HepG2 (cell line): ENCODE results near the gene METTL23. TPM values are rescaled to one million over a fixed set of nuclear protein-coding genes. Genes with fewer than 3 reads are reported as not detected.

Source experiments
- ATAC-seq: fragments of 200-7000 bp; cut with Tn5 transposase; 3 replicates; pipeline ENCODE4 v1.9.1; 2020; ENCODE audit warnings: mild to moderate bottlenecking, moderate library complexity
- BruUV-seq: library from RNA; stranded (reverse); fragments of 400-500 nt; replicated peaks from 2 replicates; lab custom pipeline; 2021; lab: Mats Ljungman, UMichigan
- CTCF ChIA-PET: fragments of 300-600 bp; formaldehyde crosslinking; extraction: SDS; loops from one replicate; lab custom pipeline; 2021; ENCODE audit warnings: low total read pairs, inconsistent platforms, low intra/inter-chr PET ratio; lab: Yijun Ruan, JAX
- POLR2A ChIA-PET: fragments of 350-600 bp; sonication (Branson Sonifier 250); formaldehyde crosslinking; loops from one replicate; lab custom pipeline; 2020; ENCODE audit warnings: antibody characterized with exemption, inconsistent platforms; lab: Yijun Ruan, JAX
- DNase-seq: peaks from one replicate; pipeline ENCODE4 v3.0.0-alpha.2; 2015; ENCODE audit warnings: low spot score
- FAIRE-seq: peaks from 3 replicates; lab custom pipeline; 2011; peaks lifted over from hg19 to GRCh38; lab: Jason Lieb, UNC
- H2AFZ ChIP-seq: one replicate; pipeline ENCODE4 v1.6.1; 2011; ENCODE audit warnings: low read length, inconsistent platforms
- H3K27ac ChIP-seq: fragments of 300-600 bp; 3 replicates; pipeline ENCODE4 v1.8.0; 2011; ENCODE audit warnings: mixed run types, mild to moderate bottlenecking, mixed read lengths, low read length, inconsistent platforms; ENCODE audit not compliant: insufficient read depth; ENCODE audit errors: extremely low read length
- H3K27me3 ChIP-seq, 2 experiments: fragments of 200-600 bp in 1 of 2; 2 replicates in 1 of 2; 3 replicates in 1 of 2; pipeline versions ENCODE4 v1.6.0 to v1.8.0; 2011; ENCODE audit warnings: low read length in 2 of 2, mild to moderate bottlenecking in 2 of 2, moderate library complexity in 2 of 2, inconsistent platforms in 1 of 2; ENCODE audit not compliant: insufficient read depth in 2 of 2, control insufficient read depth in 1 of 2
- H3K36me3 ChIP-seq, 2 experiments: fragments of 200-600 bp in 1 of 2; replicated peaks in 1 of 2; 2 replicates in 1 of 2; 3 replicates in 1 of 2; pipeline versions ENCODE4 v1.5.1 to v1.8.0; 2011; ENCODE audit warnings: low read length in 2 of 2, inconsistent platforms in 1 of 2; ENCODE audit not compliant: insufficient read depth in 2 of 2, control insufficient read depth in 1 of 2
- H3K4me1 ChIP-seq: 2 replicates; pipeline ENCODE4 v1.5.1; 2012; ENCODE audit warnings: low read length, inconsistent platforms; ENCODE audit not compliant: insufficient read depth
- H3K4me2 ChIP-seq: 2 replicates; pipeline ENCODE4 v1.6.0; 2011; ENCODE audit warnings: low read depth, low read length, inconsistent platforms
- H3K4me3 ChIP-seq, 3 experiments: fragments of 200-600 bp in 1 of 3; sonication (generic), shearing (Covaris generic) in 1 of 3; replicated peaks in 1 of 3; 2 replicates each; pipeline ENCODE4 v1.5.1; 2011 to 2016; ENCODE audit warnings: low read length in 3 of 3, inconsistent platforms in 2 of 3, low read depth in 2 of 3, mild to moderate bottlenecking in 2 of 3, control low read depth in 1 of 3, mixed read lengths in 1 of 3; ENCODE audit not compliant: insufficient read depth in 1 of 3
- H3K79me2 ChIP-seq: one replicate; pipeline ENCODE4 v1.6.1; 2011; ENCODE audit warnings: low read length, inconsistent platforms; ENCODE audit not compliant: insufficient read depth
- H3K9ac ChIP-seq: 2 replicates; pipeline ENCODE4 v1.6.0; 2011; ENCODE audit warnings: mild to moderate bottlenecking, low read depth, low read length, inconsistent platforms; ENCODE audit not compliant: insufficient read depth
- H3K9me3 ChIP-seq: 2 replicates; pipeline ENCODE4 v1.5.1; 2012; ENCODE audit warnings: mild to moderate bottlenecking, low read length
- H4K20me1 ChIP-seq: 2 replicates; pipeline ENCODE4 v1.6.0; 2011; ENCODE audit warnings: inconsistent platforms, mild to moderate bottlenecking, low read length, moderate library complexity; ENCODE audit not compliant: insufficient read depth
- ATF4 ChIP-seq, 2 experiments: fragments of 450-650 bp in 1 of 2; sonication (generic) in 1 of 2; formaldehyde crosslinking; IDR thresholded peaks; 2 replicates each; pipeline versions ENCODE4 v1.5.0 to v1.8.0; 2020 to 2022; ENCODE audit warnings: mild to moderate bottlenecking in 1 of 2, missing genetic modification reagents in 1 of 2
- DPF2 ChIP-seq: sonication (generic); formaldehyde crosslinking; IDR thresholded peaks from 2 replicates; pipeline ENCODE4 v1.4.0; 2020; ENCODE audit warnings: mild to moderate bottlenecking, low read depth, missing genetic modification reagents, borderline replicate concordance
- EHMT2 ChIP-seq: fragments of 200-600 bp; sonication (generic); IDR thresholded peaks from 2 replicates; pipeline ENCODE4 v1.7.0; 2017; ENCODE audit warnings: antibody characterized with exemption, low read depth, low read length, borderline replicate concordance
- GABPA ChIP-seq, 2 experiments: IDR thresholded peaks; 2 replicates each; pipeline ENCODE4 v1.6.1; 2011 to 2016; ENCODE audit warnings: low read depth in 2 of 2, low read length in 1 of 2, missing biosample characterization in 1 of 2, missing genetic modification characterization in 1 of 2
- GZF1 ChIP-seq: sonication (generic); formaldehyde crosslinking; IDR thresholded peaks from 2 replicates; pipeline ENCODE4 v1.5.1; 2020; ENCODE audit warnings: mild to moderate bottlenecking, missing genetic modification reagents
- HNRNPL ChIP-seq: fragments of 200-400 bp; formaldehyde crosslinking; IDR thresholded peaks from 2 replicates; pipeline ENCODE4 v1.6.1; 2017; ENCODE audit warnings: mild to moderate bottlenecking, low read depth, low read length
- MXD4 ChIP-seq: IDR thresholded peaks from 2 replicates; pipeline ENCODE4 v1.6.1; 2016; ENCODE audit warnings: mild to moderate bottlenecking, missing biosample characterization, missing genetic modification reagents
- NCOA1 ChIP-seq: sonication (generic); formaldehyde crosslinking; IDR thresholded peaks from 2 replicates; pipeline ENCODE4 v1.9.0; 2021; ENCODE audit warnings: missing genetic modification reagents
- PAF1 ChIP-seq: IDR thresholded peaks from 2 replicates; pipeline ENCODE4 v1.6.1; 2016; ENCODE audit warnings: missing genetic modification reagents, missing compliant biosample characterization
- PRDM15 ChIP-seq: sonication (generic); formaldehyde crosslinking; IDR thresholded peaks from 2 replicates; pipeline ENCODE4 v1.4.0; 2020; ENCODE audit warnings: missing genetic modification reagents
- SMC3 ChIP-seq: IDR thresholded peaks from 2 replicates; pipeline ENCODE4 v1.6.1; 2011; ENCODE audit warnings: low read length, improper control_type of control experiment
- TARDBP ChIP-seq: sonication (generic); formaldehyde crosslinking; IDR thresholded peaks from 2 replicates; pipeline ENCODE4 v1.8.0; 2022; ENCODE audit warnings: mild to moderate bottlenecking, missing genetic modification reagents
- ZNF496 ChIP-seq: sonication (generic); formaldehyde crosslinking; IDR thresholded peaks from 2 replicates; pipeline ENCODE4 v1.8.1; 2023; ENCODE audit warnings: mild to moderate bottlenecking, moderate library complexity, missing genetic modification reagents; ENCODE audit not compliant: insufficient replicate concordance
- ZNF530 ChIP-seq: sonication (generic); formaldehyde crosslinking; IDR thresholded peaks from 2 replicates; pipeline ENCODE4 v1.5.0; 2020; ENCODE audit warnings: low read depth, mild to moderate bottlenecking, missing genetic modification reagents
- ZNF550 ChIP-seq: sonication (generic); formaldehyde crosslinking; IDR thresholded peaks from 2 replicates; pipeline ENCODE4 v1.4.0; 2020; ENCODE audit warnings: mild to moderate bottlenecking, missing genetic modification reagents, borderline replicate concordance
- ZNF761 ChIP-seq: sonication (generic); formaldehyde crosslinking; conservative IDR thresholded peaks from 2 replicates; pipeline ENCODE4 v1.4.0; 2020; ENCODE audit warnings: mild to moderate bottlenecking, missing genetic modification reagents
- ZNF766 ChIP-seq: sonication (generic); formaldehyde crosslinking; IDR thresholded peaks from 2 replicates; pipeline ENCODE4 v1.5.0; 2020; ENCODE audit warnings: missing genetic modification reagents, borderline replicate concordance
- ZNF792 ChIP-seq: IDR thresholded peaks from 2 replicates; pipeline ENCODE4 v1.6.1; 2016
- WGBS: methylation state at CpG from one replicate; pipeline ENCODE4 v1.1.6; 2017; ENCODE audit warnings: low lambda C conversion rate; 5-methylcytosine and 5-hydroxymethylcytosine counted together
- in situ Hi-C: cut with HindIII; loops from 2 replicates; pipeline ENCODE4 v1.10.0; 2017; ENCODE audit warnings: low pct_unique_long_range_greater_than_20kb; ENCODE audit not compliant: extremely low pct_ligation_motif_present
- intact Hi-C: fragments of 100-400 bp; cut with micrococcal nuclease; formaldehyde crosslinking; loops from one replicate; pipeline ENCODE4 v1.10.0; 2022; ENCODE audit not compliant: unreplicated experiment
- polyA plus RNA-seq, 8 experiments: library from polyadenylated mRNA; depleted of rRNA in 3 of 8; stranded (reverse) in 7 of 8; unstranded in 1 of 8; fragments of >200 nt; fragmentation: Illumina TruSeq in 4 of 8; extraction: Trizol in 4 of 8; gene quantifications; 2 replicates each; pipeline versions ENCODE4 v1.2.1 to v1.2.3, GENCODE V29; 2011 to 2016; ENCODE audit warnings: low read depth in 4 of 8, missing spikeins in 1 of 8, mixed read lengths in 1 of 8; ENCODE audit not compliant: insufficient read depth in 1 of 8
- total RNA-seq, 5 experiments: library from RNA; depleted of rRNA; stranded (reverse); fragments of >200 nt; fragmentation: Illumina TruSeq; extraction: Trizol; gene quantifications; 2 replicates each; pipeline ENCODE4 v1.2.3, GENCODE V29; 2016; ENCODE audit warnings: low read depth in 1 of 5

METTL23 gene
- total and polyA plus RNA-seq, 2 of the 13 experiments (the other 11 are each of a cell fraction or from before 2014, with no cell fraction given), result 39.9 to 104 TPM

DNA sequence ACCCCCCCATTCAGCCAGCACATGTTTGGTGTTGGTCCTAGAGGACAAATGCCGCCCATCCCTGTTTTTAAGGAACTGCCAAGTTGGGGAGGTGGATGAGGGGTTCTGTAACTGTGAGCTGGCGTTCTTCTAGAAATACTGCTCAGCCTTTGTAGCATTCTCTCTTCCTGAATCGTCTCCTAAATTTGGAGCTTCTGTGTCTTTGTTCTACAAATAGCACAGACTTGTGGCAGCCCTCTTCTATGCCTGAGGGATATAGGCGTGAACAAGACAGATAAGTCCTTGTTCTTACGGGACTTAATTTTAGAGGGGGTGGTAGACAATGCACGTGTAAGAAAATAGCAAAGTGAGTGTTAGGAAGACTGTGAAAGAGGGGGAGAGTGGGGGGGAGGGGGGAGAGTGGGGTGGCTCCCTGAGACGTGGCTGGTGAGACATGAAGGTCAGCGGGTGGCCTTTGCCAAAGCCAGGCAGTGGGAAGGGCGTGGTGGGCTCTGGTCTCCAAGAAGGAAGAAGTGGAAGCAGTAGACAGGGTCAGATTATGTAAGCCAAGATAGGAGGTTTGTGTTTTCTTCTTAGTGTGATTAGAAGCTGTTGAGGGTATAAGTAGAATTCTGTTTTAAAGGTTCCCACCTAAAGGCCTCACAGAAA, 21.2 kb downstream of the METTL23 start:
- FAIRE-seq, result no peak
- no peak for TF ChIP-seq ZNF496 (CRISPR knock-in tag)
- no peak for TF ChIP-seq ZNF766 (CRISPR knock-in tag)
- no peak for TF ChIP-seq PAF1
- no peak for TF ChIP-seq HNRNPL
- TF ChIP-seq TARDBP, result no peak
- TF ChIP-seq GZF1 (CRISPR knock-in tag), result no peak
- TF ChIP-seq PRDM15, result no peak
- TF ChIP-seq ATF4 (CRISPR knock-in tag; IDR thresholded peaks at IDR 0.05), result no peak
- no peak for TF ChIP-seq ZNF530
- no peak for TF ChIP-seq SMC3
- TF ChIP-seq ZNF761 (CRISPR knock-in tag), result no peak
- no peak for TF ChIP-seq DPF2 (CRISPR knock-in tag)
- TF ChIP-seq ZNF550 (CRISPR knock-in tag), result no peak
- TF ChIP-seq ZNF792 (CRISPR knock-in tag), result no peak
- TF ChIP-seq GABPA (IDR thresholded peaks at IDR 0.05; ENCODE audit: low read depth, low read length), result no peak
- TF ChIP-seq GABPA (CRISPR knock-in tag; IDR thresholded peaks at IDR 0.05; ENCODE audit: low read depth), result no peak
- TF ChIP-seq EHMT2, result no peak
- TF ChIP-seq MXD4 (CRISPR knock-in tag), result no peak
- no peak for TF ChIP-seq NCOA1 (CRISPR knock-in tag)
- H3K79me2 ChIP-seq, result no peaks in the 10 kb centered on the region
- POLR2A ChIA-PET, result no interaction called here
- WGBS, result 96% methylated on average over 9 of the region's 9 CpGs
- no peaks in the 10 kb centered on the region for H3K9me3 ChIP-seq
- no peak overlapping the region for H3K9ac ChIP-seq
- ATAC-seq, result no peak
- H3K27me3 ChIP-seq, result no peaks in the 10 kb centered on the region
- intact Hi-C loops, result no loop called here
- CTCF ChIA-PET, result no interaction called here
- no peak overlapping the region for H3K27ac ChIP-seq
- BruUV-seq, result no TSS peak
- H3K4me3 ChIP-seq, result no peak overlapping the region
- H4K20me1 ChIP-seq, result no peaks in the 10 kb centered on the region
- H3K4me1 ChIP-seq, result no peaks in the 10 kb centered on the region
- H3K4me2 ChIP-seq, result no peak overlapping the region
- in situ Hi-C loops, result no loop called here
- peaks cover 11 to 35% of the 10 kb centered on the region in 2 experiments for H3K36me3 ChIP-seq
- no peak for DNase-seq
- no peak overlapping the region for H2AFZ ChIP-seq
